ENCODE measurements around the gene TSC22D2. TPM values are rescaled to one million over a fixed set of nuclear protein-coding genes. Genes with fewer than 3 reads are reported as not detected.

Gene TSC22D2
- polyA plus RNA-seq, 3 donors = 5.1 to 12.9 (median 5.7) TPM

- H3K4me3 Mint-ChIP-seq = no peak overlapping the region
- WGBS (ENCODE audit: insufficient coverage) = no CpG with 5 or more reads among the region's 2 CpGs
- no peaks in the 10 kb centered on the region for H3K9me3 ChIP-seq (replicated peaks in 1 of 2; ENCODE audit: control insufficient read depth in 1 of 2, insufficient read depth in 1 of 2, low read length in 2 of 2)
- H3K27me3 Mint-ChIP-seq (ENCODE audit: low read depth in 3 of 3) = no peaks in the 10 kb centered on the region
- DNase-seq = no peak
- H3K27ac ChIP-seq (ENCODE audit: low read depth in 1 of 2, low read length in 2 of 2) = no peak overlapping the region
- H3K36me3 Mint-ChIP-seq = peaks cover 22 to 34% of the 10 kb centered on the region in 2 donors
- no peak for TF ChIP-seq CTCF (IDR thresholded peaks at IDR 0.05)
- H3K4me2 ChIP-seq (replicated peaks; ENCODE audit: extremely low read depth, low read length, poor library complexity, severe bottlenecking) = no peak overlapping the region
- H3K79me2 ChIP-seq (ENCODE audit: insufficient read depth, low read length) = peaks cover 51% of the 10 kb centered on the region
- H3K4me1 Mint-ChIP-seq = peaks cover 21% of the 10 kb centered on the region
- peaks cover 6 to 22% of the 10 kb centered on the region in 2 donors for H3K36me3 ChIP-seq (replicated peaks in 1 of 2; ENCODE audit: control insufficient read depth in 1 of 2, insufficient read depth in 2 of 2, low read length in 2 of 2)
- peak overlapping the region in 1 of 7 donors; percentile 74 for H3K27ac Mint-ChIP-seq
- H3K27me3 ChIP-seq (ENCODE audit: control insufficient read depth in 2 of 2, insufficient read depth in 2 of 2, low read length in 2 of 2) = no peaks in the 10 kb centered on the region
- no peak overlapping the region for H3K9ac ChIP-seq (ENCODE audit: insufficient read depth, low read length, poor library complexity, severe bottlenecking)
- H2AFZ ChIP-seq (ENCODE audit: insufficient read depth, low read depth, low read length, poor library complexity, severe bottlenecking) = no peak overlapping the region
- H3K9me3 Mint-ChIP-seq = no peaks in the 10 kb centered on the region
- H4K20me1 ChIP-seq (ENCODE audit: insufficient read depth, low read length) = peaks cover 73% of the 10 kb centered on the region
- H3K4me1 ChIP-seq (ENCODE audit: control insufficient read depth in 1 of 2, insufficient read depth in 2 of 2, low read length in 2 of 2) = peaks cover 8 to 15% of the 10 kb centered on the region in 2 donors
- intact Hi-C loops (cut with micrococcal nuclease) = no loop called here
- no peak overlapping the region for H3K4me3 ChIP-seq (replicated peaks in 1 of 3; ENCODE audit: low read depth in 2 of 3, low read length in 3 of 3)
Observed at GRCh38 chr3:150446470-150446977, 38.4 kb downstream of the TSC22D2 start.

GRCh38 chr3:150447084-150447483, 39.0 kb downstream of the TSC22D2 start:
- peaks cover 73% of the 10 kb centered on the region for H4K20me1 ChIP-seq (ENCODE audit: insufficient read depth, low read length)
- no peak overlapping the region for H3K27ac ChIP-seq (ENCODE audit: low read depth in 1 of 2, low read length in 2 of 2)
- peaks cover 26% of the 10 kb centered on the region for H3K4me1 Mint-ChIP-seq
- H3K4me3 ChIP-seq (replicated peaks in 1 of 3; ENCODE audit: low read depth in 2 of 3, low read length in 3 of 3) = no peak overlapping the region
- H3K4me3 Mint-ChIP-seq = no peak overlapping the region
- peaks cover 0 to 2% (median 0%) of the 10 kb centered on the region in 7 donors for H3K9me3 Mint-ChIP-seq
- H3K27ac Mint-ChIP-seq = no peak overlapping the region
- TF ChIP-seq CTCF (IDR thresholded peaks at IDR 0.05) = no peak
- no peak for DNase-seq
- H3K27me3 ChIP-seq (ENCODE audit: control insufficient read depth in 2 of 2, insufficient read depth in 2 of 2, low read length in 2 of 2) = no peaks in the 10 kb centered on the region
- intact Hi-C loops (cut with micrococcal nuclease) = no loop called here
- H3K4me1 ChIP-seq (ENCODE audit: control insufficient read depth in 1 of 2, insufficient read depth in 2 of 2, low read length in 2 of 2) = peaks cover 14 to 21% of the 10 kb centered on the region in 2 donors
- H3K79me2 ChIP-seq (ENCODE audit: insufficient read depth, low read length) = peaks cover 57% of the 10 kb centered on the region
- no peaks in the 10 kb centered on the region for H3K27me3 Mint-ChIP-seq (ENCODE audit: low read depth in 3 of 3)
- H3K9me3 ChIP-seq (replicated peaks in 1 of 2; ENCODE audit: control insufficient read depth in 1 of 2, insufficient read depth in 1 of 2, low read length in 2 of 2) = no peaks in the 10 kb centered on the region
- H3K36me3 Mint-ChIP-seq = peaks cover 17 to 28% of the 10 kb centered on the region in 2 donors
- H3K9ac ChIP-seq (ENCODE audit: insufficient read depth, low read length, poor library complexity, severe bottlenecking) = no peak overlapping the region
- no CpG with 5 or more reads among the region's 2 CpGs for WGBS (ENCODE audit: insufficient coverage)
- peaks cover 4 to 18% of the 10 kb centered on the region in 2 donors for H3K36me3 ChIP-seq (replicated peaks in 1 of 2; ENCODE audit: control insufficient read depth in 1 of 2, insufficient read depth in 2 of 2, low read length in 2 of 2)
- H2AFZ ChIP-seq (ENCODE audit: insufficient read depth, low read depth, low read length, poor library complexity, severe bottlenecking) = no peak overlapping the region
- H3K4me2 ChIP-seq (replicated peaks; ENCODE audit: extremely low read depth, low read length, poor library complexity, severe bottlenecking) = no peak overlapping the region
